ENCODE results near the gene IGF1.

The IGF1 gene

GRCh38 chr12:102480406-102480805, at the start of gene IGF1:
IGF1 (minus strand) TSS chr12:102480563; CDS start chr12:102480381, 182 bp downstream.
- H3K4me1 ChIP-seq (ENCODE audit: insufficient read depth, low read length): peaks cover 13% of the 10 kb centered on the region
- H3K27me3 ChIP-seq (ENCODE audit: insufficient read depth, low read length): no peaks in the 10 kb centered on the region
- H3K4me3 ChIP-seq (ENCODE audit: low read length): no peak within 1 kb of the TSS
- no peak within 1 kb of the TSS for H3K27ac ChIP-seq (ENCODE audit: low read length)
- no peaks in the 10 kb centered on the region for H3K9me3 ChIP-seq (ENCODE audit: insufficient read depth, low read depth, low read length)
- H3K9ac ChIP-seq (ENCODE audit: low read depth, low read length): no peak within 1 kb of the TSS
- H3K36me3 ChIP-seq (ENCODE audit: insufficient read depth, low read depth, low read length): no peaks in the 10 kb centered on the region

GRCh38 chr12:102528111-102528510, 47.7 kb upstream of the IGF1 start:
- Histone ChIP-seq H3K4me3 (ENCODE audit: low read length) (no peak overlapping the region), H3K9ac (ENCODE audit: low read depth, low read length) (no peak overlapping the region), H3K9me3 (ENCODE audit: insufficient read depth, low read depth, low read length) (no peaks in the 10 kb centered on the region), H3K4me1 (ENCODE audit: insufficient read depth, low read length) (no peaks in the 10 kb centered on the region), H3K27me3 (ENCODE audit: insufficient read depth, low read length) (no peaks in the 10 kb centered on the region), H3K36me3 (ENCODE audit: insufficient read depth, low read depth, low read length) (no peaks in the 10 kb centered on the region), H3K27ac (ENCODE audit: low read length) (no peak overlapping the region)

GRCh38 chr12:102527171-102527720, 46.9 kb upstream of the IGF1 start:
- Histone ChIP-seq H3K4me3 (ENCODE audit: low read length) (no peak overlapping the region), H3K27ac (ENCODE audit: low read length) (no peak overlapping the region), H3K36me3 (ENCODE audit: insufficient read depth, low read depth, low read length) (no peaks in the 10 kb centered on the region), H3K9me3 (ENCODE audit: insufficient read depth, low read depth, low read length) (no peaks in the 10 kb centered on the region), H3K9ac (ENCODE audit: low read depth, low read length) (no peak overlapping the region), H3K27me3 (ENCODE audit: insufficient read depth, low read length) (no peaks in the 10 kb centered on the region), H3K4me1 (ENCODE audit: insufficient read depth, low read length) (no peaks in the 10 kb centered on the region)

GRCh38 chr12:102526656-102527055, 46.3 kb upstream of the IGF1 start:
- no peaks in the 10 kb centered on the region for H3K4me1 ChIP-seq (ENCODE audit: insufficient read depth, low read length)
- H3K36me3 ChIP-seq (ENCODE audit: insufficient read depth, low read depth, low read length): no peaks in the 10 kb centered on the region
- no peak overlapping the region for H3K9ac ChIP-seq (ENCODE audit: low read depth, low read length)
- H3K4me3 ChIP-seq (ENCODE audit: low read length): no peak overlapping the region
- H3K27me3 ChIP-seq (ENCODE audit: insufficient read depth, low read length): no peaks in the 10 kb centered on the region
- H3K9me3 ChIP-seq (ENCODE audit: insufficient read depth, low read depth, low read length): no peaks in the 10 kb centered on the region
- no peak overlapping the region for H3K27ac ChIP-seq (ENCODE audit: low read length)

GRCh38 chr12:102522768-102523167, 42.4 kb upstream of the IGF1 start:
- Histone ChIP-seq H3K27me3 (ENCODE audit: insufficient read depth, low read length) (no peaks in the 10 kb centered on the region), H3K9ac (ENCODE audit: low read depth, low read length) (no peak overlapping the region), H3K27ac (ENCODE audit: low read length) (no peak overlapping the region), H3K4me3 (ENCODE audit: low read length) (no peak overlapping the region), H3K36me3 (ENCODE audit: insufficient read depth, low read depth, low read length) (no peaks in the 10 kb centered on the region), H3K4me1 (ENCODE audit: insufficient read depth, low read length) (no peaks in the 10 kb centered on the region), H3K9me3 (ENCODE audit: insufficient read depth, low read depth, low read length) (no peaks in the 10 kb centered on the region)

- Histone ChIP-seq H3K27ac (ENCODE audit: low read length) (no peak overlapping the region), H3K27me3 (ENCODE audit: insufficient read depth, low read length) (no peaks in the 10 kb centered on the region), H3K4me1 (ENCODE audit: insufficient read depth, low read length) (no peaks in the 10 kb centered on the region), H3K36me3 (ENCODE audit: insufficient read depth, low read depth, low read length) (no peaks in the 10 kb centered on the region), H3K4me3 (ENCODE audit: low read length) (no peak overlapping the region), H3K9me3 (ENCODE audit: insufficient read depth, low read depth, low read length) (no peaks in the 10 kb centered on the region), H3K9ac (ENCODE audit: low read depth, low read length) (no peak overlapping the region)
These were observed 41.4 kb upstream of the IGF1 start for GRCh38 chr12:102521662-102522277.

- Histone ChIP-seq H3K4me1 (ENCODE audit: insufficient read depth, low read length) (no peaks in the 10 kb centered on the region), H3K27me3 (ENCODE audit: insufficient read depth, low read length) (no peaks in the 10 kb centered on the region), H3K4me3 (ENCODE audit: low read length) (no peak overlapping the region), H3K27ac (ENCODE audit: low read length) (no peak overlapping the region), H3K36me3 (ENCODE audit: insufficient read depth, low read depth, low read length) (no peaks in the 10 kb centered on the region), H3K9ac (ENCODE audit: low read depth, low read length) (no peak overlapping the region), H3K9me3 (ENCODE audit: insufficient read depth, low read depth, low read length) (no peaks in the 10 kb centered on the region)
These were observed 38.5 kb upstream of the IGF1 start for GRCh38 chr12:102518871-102519270.

GRCh38 chr12:102514696-102515095, 34.3 kb upstream of the IGF1 start:
- Histone ChIP-seq H3K36me3 (ENCODE audit: insufficient read depth, low read depth, low read length) (no peaks in the 10 kb centered on the region), H3K9me3 (ENCODE audit: insufficient read depth, low read depth, low read length) (no peaks in the 10 kb centered on the region), H3K4me1 (ENCODE audit: insufficient read depth, low read length) (no peaks in the 10 kb centered on the region), H3K27me3 (ENCODE audit: insufficient read depth, low read length) (no peaks in the 10 kb centered on the region), H3K27ac (ENCODE audit: low read length) (no peak overlapping the region), H3K9ac (ENCODE audit: low read depth, low read length) (no peak overlapping the region), H3K4me3 (ENCODE audit: low read length) (no peak overlapping the region)

GRCh38 chr12:102513739-102514138, 33.4 kb upstream of the IGF1 start:
- Histone ChIP-seq H3K4me1 (ENCODE audit: insufficient read depth, low read length) (no peaks in the 10 kb centered on the region), H3K27ac (ENCODE audit: low read length) (no peak overlapping the region), H3K27me3 (ENCODE audit: insufficient read depth, low read length) (no peaks in the 10 kb centered on the region), H3K4me3 (ENCODE audit: low read length) (no peak overlapping the region), H3K9me3 (ENCODE audit: insufficient read depth, low read depth, low read length) (no peaks in the 10 kb centered on the region), H3K9ac (ENCODE audit: low read depth, low read length) (no peak overlapping the region), H3K36me3 (ENCODE audit: insufficient read depth, low read depth, low read length) (no peaks in the 10 kb centered on the region)

GRCh38 chr12:102513272-102513671, 32.9 kb upstream of the IGF1 start:
- no peak overlapping the region for H3K9ac ChIP-seq (ENCODE audit: low read depth, low read length)
- no peaks in the 10 kb centered on the region for H3K9me3 ChIP-seq (ENCODE audit: insufficient read depth, low read depth, low read length)
- H3K4me1 ChIP-seq (ENCODE audit: insufficient read depth, low read length): no peaks in the 10 kb centered on the region
- H3K36me3 ChIP-seq (ENCODE audit: insufficient read depth, low read depth, low read length): no peaks in the 10 kb centered on the region
- no peak overlapping the region for H3K27ac ChIP-seq (ENCODE audit: low read length)
- no peak overlapping the region for H3K4me3 ChIP-seq (ENCODE audit: low read length)
- H3K27me3 ChIP-seq (ENCODE audit: insufficient read depth, low read length): no peaks in the 10 kb centered on the region

- Histone ChIP-seq H3K4me1 (ENCODE audit: insufficient read depth, low read length) (no peaks in the 10 kb centered on the region), H3K36me3 (ENCODE audit: insufficient read depth, low read depth, low read length) (no peaks in the 10 kb centered on the region), H3K27me3 (ENCODE audit: insufficient read depth, low read length) (no peaks in the 10 kb centered on the region), H3K4me3 (ENCODE audit: low read length) (no peak overlapping the region), H3K9me3 (ENCODE audit: insufficient read depth, low read depth, low read length) (no peaks in the 10 kb centered on the region), H3K9ac (ENCODE audit: low read depth, low read length) (no peak overlapping the region), H3K27ac (ENCODE audit: low read length) (no peak overlapping the region)
These were observed 32.2 kb upstream of the IGF1 start for GRCh38 chr12:102512523-102512922.

GRCh38 chr12:102511575-102511974, 31.2 kb upstream of the IGF1 start:
- Histone ChIP-seq H3K36me3 (ENCODE audit: insufficient read depth, low read depth, low read length) (no peaks in the 10 kb centered on the region), H3K27me3 (ENCODE audit: insufficient read depth, low read length) (no peaks in the 10 kb centered on the region), H3K4me1 (ENCODE audit: insufficient read depth, low read length) (no peaks in the 10 kb centered on the region), H3K9me3 (ENCODE audit: insufficient read depth, low read depth, low read length) (no peaks in the 10 kb centered on the region), H3K27ac (ENCODE audit: low read length) (no peak overlapping the region), H3K9ac (ENCODE audit: low read depth, low read length) (no peak overlapping the region), H3K4me3 (ENCODE audit: low read length) (no peak overlapping the region)
